HG02759 (cell line): ENCODE data around the gene PTGER2.

Experiments used
- ATAC-seq: cut with Tn5 transposase; IDR thresholded peaks from one replicate; pipeline ENCODE4 v1.9.1; 2021; ENCODE audit warnings: mild to moderate bottlenecking, moderate library complexity; ENCODE audit not compliant: unreplicated experiment

PTGER2 gene

GRCh38 chr14:52333823-52334657 is 19.9 kb downstream of the PTGER2 start:
- ATAC-seq = no peak

- ATAC-seq = no peak
Observed at GRCh38 chr14:52336241-52336640, 22.1 kb downstream of the PTGER2 start.

GRCh38 chr14:52338051-52338681 is 24.1 kb downstream of the PTGER2 start:
- ATAC-seq = no peak

- ATAC-seq = no peak
Observed at GRCh38 chr14:52339262-52339661, 25.1 kb downstream of the PTGER2 start.

GRCh38 chr14:52342849-52343596 is 28.9 kb downstream of the PTGER2 start:
- no peak for ATAC-seq

GRCh38 chr14:52346778-52347177 is 32.7 kb downstream of the PTGER2 start:
- ATAC-seq = no peak

GRCh38 chr14:52348279-52348678 is 34.2 kb downstream of the PTGER2 start:
- no peak for ATAC-seq

GRCh38 chr14:52348776-52349175 is 34.7 kb downstream of the PTGER2 start:
- ATAC-seq = no peak

GRCh38 chr14:52349731-52350130 is 35.6 kb downstream of the PTGER2 start:
- ATAC-seq = no peak

GRCh38 chr14:52350445-52350844 is 36.3 kb downstream of the PTGER2 start:
- no peak for ATAC-seq

GRCh38 chr14:52351233-52352060 is 37.3 kb downstream of the PTGER2 start:
- peak; percentile 26 for ATAC-seq

GRCh38 chr14:52352061-52352491 is 38.0 kb downstream of the PTGER2 start:
- peak; percentile 89 for ATAC-seq

- no peak for ATAC-seq
Observed at GRCh38 chr14:52352569-52352968, 38.5 kb downstream of the PTGER2 start.

- ATAC-seq = no peak
Observed at GRCh38 chr14:52354242-52354641, 40.1 kb downstream of the PTGER2 start.

- no peak for ATAC-seq
Observed at GRCh38 chr14:52355016-52355431, 40.9 kb downstream of the PTGER2 start.

- no peak for ATAC-seq
Observed at GRCh38 chr14:52355526-52355925, 41.4 kb downstream of the PTGER2 start.

- no peak for ATAC-seq
Observed at GRCh38 chr14:52356025-52356424, 41.9 kb downstream of the PTGER2 start.

- no peak for ATAC-seq
Observed at GRCh38 chr14:52360831-52361230, 46.7 kb downstream of the PTGER2 start.

- ATAC-seq = no peak
Observed at GRCh38 chr14:52363041-52363704, 49.1 kb downstream of the PTGER2 start.

GRCh38 chr14:52363961-52364360 is 49.8 kb downstream of the PTGER2 start:
- ATAC-seq = no peak
